Activated CD8-positive, alpha-beta memory T cell treated with anti-CD3 and anti-CD28 coated beads for 24 hours (primary cell): ENCODE results near the gene ZNF143.
"Not testable (repeated sequence)": the region's sequence is repeated elsewhere in the genome, so short reads cannot be mapped to it uniquely, and the experiment has no call there.

Experiments used
- DNase-seq: peaks from one replicate; pipeline ENCODE4 v3.0.0-alpha.2; 2020

ZNF143 gene

GRCh38 chr11:9549216-9549615 is 88.4 kb downstream of the ZNF143 start:
- DNase-seq: not testable (repeated sequence)

- no peak for DNase-seq
Measured at GRCh38 chr11:9550191-9550628, 89.4 kb downstream of the ZNF143 start.

- DNase-seq: no peak
Measured at GRCh38 chr11:9561279-9561982, 100.6 kb downstream of the ZNF143 start.

GRCh38 chr11:9562716-9563115 is 101.9 kb downstream of the ZNF143 start:
- no peak for DNase-seq

GRCh38 chr11:9563196-9563730 is 102.5 kb downstream of the ZNF143 start:
- no peak for DNase-seq

- DNase-seq: peak; percentile 62
Measured at GRCh38 chr11:9565822-9566560, 105.2 kb downstream of the ZNF143 start.

GRCh38 chr11:9566561-9567063 is 105.8 kb downstream of the ZNF143 start:
- no peak for DNase-seq

GRCh38 chr11:9567401-9567800 is 106.6 kb downstream of the ZNF143 start:
- no peak for DNase-seq

GRCh38 chr11:9568161-9568853 is 107.5 kb downstream of the ZNF143 start:
- no peak for DNase-seq

- no peak for DNase-seq
Measured at GRCh38 chr11:9568854-9569587, 108.2 kb downstream of the ZNF143 start.

- DNase-seq: no peak
Measured at GRCh38 chr11:9569588-9570164, 108.9 kb downstream of the ZNF143 start.

- no peak for DNase-seq
Measured at GRCh38 chr11:9570313-9571025, 109.7 kb downstream of the ZNF143 start.

GRCh38 chr11:9571071-9571762 is 110.4 kb downstream of the ZNF143 start:
- DNase-seq: no peak

- DNase-seq: no peak
Measured at GRCh38 chr11:9571763-9572115, 110.9 kb downstream of the ZNF143 start.

- DNase-seq: peak; percentile 98
Measured at GRCh38 chr11:9573052-9573774, 112.4 kb downstream of the ZNF143 start, which contains the start of gene WEE1. Gene WEE1 (plus strand): TSS chr11:9573670. CDS start chr11:9573934, 264 bp downstream.

GRCh38 chr11:9573775-9574621 is 113.2 kb downstream of the ZNF143 start:
- no peak for DNase-seq

GRCh38 chr11:9574622-9575259 is 113.9 kb downstream of the ZNF143 start:
- peak; percentile 73 for DNase-seq
